ENCODE data around the gene RIMS4.
A peak's percentile ranks its signal among the peaks of the same experiment; 100 is the strongest.

The RIMS4 gene

GRCh38 chr20:44723391-44723790, 87.0 kb downstream of the RIMS4 start:
- Histone ChIP-seq H3K27me3 (ENCODE audit: insufficient read depth, low read length) (no peaks in the 10 kb centered on the region), H3K4ac (ENCODE audit: low read depth, low read length) (no peak overlapping the region), H2BK120ac (ENCODE audit: insufficient read depth, low read length, poor library complexity) (no peak overlapping the region), H2BK12ac (ENCODE audit: low read length) (no peak overlapping the region), H3K27ac (ENCODE audit: low read depth, low read length) (no peak overlapping the region), H3K36me3 (ENCODE audit: control insufficient read depth in 1 of 2, insufficient read depth in 2 of 2, low read length in 2 of 2) (no peaks in the 10 kb centered on the region), H3K9ac (ENCODE audit: low read length) (no peak overlapping the region), H4K12ac (ENCODE audit: low read depth, low read length) (no peak overlapping the region), H2AK5ac (ENCODE audit: low read length) (no peak overlapping the region), H3K79me1 (ENCODE audit: low read length) (no peaks in the 10 kb centered on the region), H4K8ac (ENCODE audit: low read depth, low read length) (no peak overlapping the region), H4K91ac (ENCODE audit: low read depth, low read length) (no peak overlapping the region), H2AFZ (ENCODE audit: insufficient read depth, low read length, poor library complexity) (no peak overlapping the region), H3K4me2 (ENCODE audit: low read length) (no peak overlapping the region), H2BK5ac (ENCODE audit: low read depth, low read length, poor library complexity) (no peak overlapping the region), H3K4me1 (ENCODE audit: control insufficient read depth in 1 of 2, insufficient read depth in 2 of 2, low read length in 2 of 2) (no peaks in the 10 kb centered on the region), H3K79me2 (ENCODE audit: control insufficient read depth, insufficient read depth, low read length, poor library complexity) (no peaks in the 10 kb centered on the region), H3K9me3 (ENCODE audit: insufficient read depth, low read depth, low read length) (no peaks in the 10 kb centered on the region), H3K4me3 (ENCODE audit: low read depth, low read length) (no peak overlapping the region), H3K23ac (ENCODE audit: low read length) (no peak overlapping the region), H3K18ac (ENCODE audit: low read length) (no peak overlapping the region), H3K14ac (ENCODE audit: low read length) (no peak overlapping the region)
- no CpG with 5 or more reads among the region's 7 CpGs for WGBS (ENCODE audit: extremely low coverage, insufficient coverage, insufficient read length)
- DNase-seq, result no peak

GRCh38 chr20:44722990-44723389, 87.4 kb downstream of the RIMS4 start:
- Histone ChIP-seq H2AK5ac (ENCODE audit: low read length) (no peak overlapping the region), H2BK120ac (ENCODE audit: insufficient read depth, low read length, poor library complexity) (no peak overlapping the region), H2BK12ac (ENCODE audit: low read length) (no peak overlapping the region), H2AFZ (ENCODE audit: insufficient read depth, low read length, poor library complexity) (no peak overlapping the region), H4K8ac (ENCODE audit: low read depth, low read length) (no peak overlapping the region), H3K4me3 (ENCODE audit: low read depth, low read length) (no peak overlapping the region), H3K4me1 (ENCODE audit: control insufficient read depth in 1 of 2, insufficient read depth in 2 of 2, low read length in 2 of 2) (no peaks in the 10 kb centered on the region), H3K9me3 (ENCODE audit: insufficient read depth, low read depth, low read length) (no peaks in the 10 kb centered on the region), H3K36me3 (ENCODE audit: control insufficient read depth in 1 of 2, insufficient read depth in 2 of 2, low read length in 2 of 2) (no peaks in the 10 kb centered on the region), H3K14ac (ENCODE audit: low read length) (no peak overlapping the region), H3K9ac (ENCODE audit: low read length) (no peak overlapping the region), H3K79me2 (ENCODE audit: control insufficient read depth, insufficient read depth, low read length, poor library complexity) (no peaks in the 10 kb centered on the region), H3K4me2 (ENCODE audit: low read length) (no peak overlapping the region), H3K23ac (ENCODE audit: low read length) (no peak overlapping the region), H4K91ac (ENCODE audit: low read depth, low read length) (no peak overlapping the region), H2BK5ac (ENCODE audit: low read depth, low read length, poor library complexity) (no peak overlapping the region), H3K27ac (ENCODE audit: low read depth, low read length) (no peak overlapping the region), H3K79me1 (ENCODE audit: low read length) (no peaks in the 10 kb centered on the region), H3K4ac (ENCODE audit: low read depth, low read length) (no peak overlapping the region), H3K18ac (ENCODE audit: low read length) (no peak overlapping the region), H3K27me3 (ENCODE audit: insufficient read depth, low read length) (no peaks in the 10 kb centered on the region), H4K12ac (ENCODE audit: low read depth, low read length) (no peak overlapping the region)
- WGBS (ENCODE audit: extremely low coverage, insufficient coverage, insufficient read length), result no CpG with 5 or more reads among the region's 2 CpGs
- DNase-seq, result peak in 1 of 2 donors; percentile 13

- no CpG with 5 or more reads among the region's 1 CpG for WGBS (ENCODE audit: extremely low coverage, insufficient coverage, insufficient read length)
- Histone ChIP-seq H3K4ac (ENCODE audit: low read depth, low read length) (no peak overlapping the region), H3K9ac (ENCODE audit: low read length) (no peak overlapping the region), H3K27ac (ENCODE audit: low read depth, low read length) (no peak overlapping the region), H3K36me3 (ENCODE audit: control insufficient read depth in 1 of 2, insufficient read depth in 2 of 2, low read length in 2 of 2) (no peaks in the 10 kb centered on the region), H3K4me1 (ENCODE audit: control insufficient read depth in 1 of 2, insufficient read depth in 2 of 2, low read length in 2 of 2) (no peaks in the 10 kb centered on the region), H3K79me2 (ENCODE audit: control insufficient read depth, insufficient read depth, low read length, poor library complexity) (no peaks in the 10 kb centered on the region), H3K27me3 (ENCODE audit: insufficient read depth, low read length) (no peaks in the 10 kb centered on the region), H3K4me2 (ENCODE audit: low read length) (no peak overlapping the region), H3K23ac (ENCODE audit: low read length) (no peak overlapping the region), H4K8ac (ENCODE audit: low read depth, low read length) (no peak overlapping the region), H2BK12ac (ENCODE audit: low read length) (no peak overlapping the region), H4K91ac (ENCODE audit: low read depth, low read length) (no peak overlapping the region), H3K18ac (ENCODE audit: low read length) (no peak overlapping the region), H2AK5ac (ENCODE audit: low read length) (no peak overlapping the region), H2BK5ac (ENCODE audit: low read depth, low read length, poor library complexity) (no peak overlapping the region), H2BK120ac (ENCODE audit: insufficient read depth, low read length, poor library complexity) (no peak overlapping the region), H3K9me3 (ENCODE audit: insufficient read depth, low read depth, low read length) (no peaks in the 10 kb centered on the region), H3K4me3 (ENCODE audit: low read depth, low read length) (no peak overlapping the region), H3K14ac (ENCODE audit: low read length) (no peak overlapping the region), H2AFZ (ENCODE audit: insufficient read depth, low read length, poor library complexity) (no peak overlapping the region), H4K12ac (ENCODE audit: low read depth, low read length) (no peak overlapping the region), H3K79me1 (ENCODE audit: low read length) (no peaks in the 10 kb centered on the region)
- no peak for DNase-seq
Measured at GRCh38 chr20:44721785-44722054, 88.6 kb downstream of the RIMS4 start.

GRCh38 chr20:44720997-44721784, 89.2 kb downstream of the RIMS4 start:
- no peak overlapping the region for H2BK5ac ChIP-seq (ENCODE audit: low read depth, low read length, poor library complexity)
- H3K18ac ChIP-seq (ENCODE audit: low read length), result no peak overlapping the region
- H3K4ac ChIP-seq (ENCODE audit: low read depth, low read length), result no peak overlapping the region
- no peak overlapping the region for H3K4me2 ChIP-seq (ENCODE audit: low read length)
- H3K14ac ChIP-seq (ENCODE audit: low read length), result no peak overlapping the region
- H3K27ac ChIP-seq (ENCODE audit: low read depth, low read length), result no peak overlapping the region
- no peak overlapping the region for H3K23ac ChIP-seq (ENCODE audit: low read length)
- no peak overlapping the region for H4K91ac ChIP-seq (ENCODE audit: low read depth, low read length)
- H3K79me1 ChIP-seq (ENCODE audit: low read length), result no peaks in the 10 kb centered on the region
- no peak for DNase-seq
- no peak overlapping the region for H2BK12ac ChIP-seq (ENCODE audit: low read length)
- H3K9ac ChIP-seq (ENCODE audit: low read length), result no peak overlapping the region
- H2AK5ac ChIP-seq (ENCODE audit: low read length), result no peak overlapping the region
- no peaks in the 10 kb centered on the region for H3K9me3 ChIP-seq (ENCODE audit: insufficient read depth, low read depth, low read length)
- no peak overlapping the region for H4K8ac ChIP-seq (ENCODE audit: low read depth, low read length)
- WGBS (ENCODE audit: extremely low coverage, insufficient coverage, insufficient read length), result no CpG with 5 or more reads among the region's 11 CpGs
- H4K12ac ChIP-seq (ENCODE audit: low read depth, low read length), result no peak overlapping the region
- no peaks in the 10 kb centered on the region for H3K27me3 ChIP-seq (ENCODE audit: insufficient read depth, low read length)
- no peaks in the 10 kb centered on the region for H3K4me1 ChIP-seq (ENCODE audit: control insufficient read depth in 1 of 2, insufficient read depth in 2 of 2, low read length in 2 of 2)
- H2BK120ac ChIP-seq (ENCODE audit: insufficient read depth, low read length, poor library complexity), result no peak overlapping the region
- no peaks in the 10 kb centered on the region for H3K36me3 ChIP-seq (ENCODE audit: control insufficient read depth in 1 of 2, insufficient read depth in 2 of 2, low read length in 2 of 2)
- H3K79me2 ChIP-seq (ENCODE audit: control insufficient read depth, insufficient read depth, low read length, poor library complexity), result no peaks in the 10 kb centered on the region
- H2AFZ ChIP-seq (ENCODE audit: insufficient read depth, low read length, poor library complexity), result no peak overlapping the region
- H3K4me3 ChIP-seq (ENCODE audit: low read depth, low read length), result no peak overlapping the region

All from trophoblast cell (in vitro differentiated cells and primary cell).